Vagina (tissue), 2 donors: ENCODE results near the gene ELOVL3.

ENCODE experiments used
- POLR2A ChIP-seq, 2 donors: fragments of 450-650 bp; IDR thresholded peaks; one replicate each; pipeline ENCODE4 v1.6.1; 2017; ENCODE audit warnings: antibody characterized with exemption in 2 of 2, mild to moderate bottlenecking in 2 of 2, moderate library complexity in 2 of 2
- TF ChIP-seq, protein P1 (sequence below), 3 experiments: fragments of 450-650 bp in 2 of 3; fragments of 200-600 bp in 1 of 3; sonication (generic) in 1 of 3; IDR thresholded peaks; one replicate each; pipeline ENCODE4 v1.5.1; 2017 to 2019; ENCODE audit warnings: antibody characterized with exemption in 3 of 3, mild to moderate bottlenecking in 2 of 3, moderate library complexity in 2 of 3

DNA sequence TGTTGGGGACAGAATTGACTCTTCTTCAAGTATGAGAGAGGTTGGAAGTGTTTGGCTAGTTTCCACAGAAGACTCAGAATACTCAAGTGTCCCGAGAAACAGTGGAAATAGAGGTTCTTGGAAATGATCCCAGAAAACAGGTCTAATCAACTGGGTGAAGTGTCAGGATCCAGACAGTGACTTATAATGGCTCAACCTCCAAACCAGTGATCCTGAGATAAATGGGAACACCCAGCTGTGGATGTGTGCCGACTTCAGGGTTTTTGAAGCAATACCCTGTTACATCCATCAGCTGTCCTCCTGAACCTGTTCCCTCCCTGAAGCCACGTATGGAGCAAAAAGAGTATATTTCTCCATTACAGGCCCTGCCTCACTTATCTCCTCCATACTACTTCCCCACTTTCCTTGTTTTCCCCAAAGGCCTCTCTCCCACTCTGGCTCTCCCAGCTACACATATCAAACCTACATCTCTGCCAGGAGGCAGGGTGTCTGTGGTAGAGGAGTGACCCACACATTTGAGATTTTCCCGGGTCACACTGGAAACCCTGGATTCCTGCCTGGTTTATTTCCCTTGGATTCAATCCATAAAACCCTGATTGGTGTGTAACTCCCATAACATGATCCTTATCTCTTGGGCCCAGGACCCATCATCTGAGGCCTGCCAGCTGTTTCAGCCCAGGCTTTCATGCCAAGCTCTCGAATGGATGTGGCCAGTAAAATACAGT is 17.6 kb upstream of the ELOVL3 start:
- TF ChIP-seq, protein P1, sequence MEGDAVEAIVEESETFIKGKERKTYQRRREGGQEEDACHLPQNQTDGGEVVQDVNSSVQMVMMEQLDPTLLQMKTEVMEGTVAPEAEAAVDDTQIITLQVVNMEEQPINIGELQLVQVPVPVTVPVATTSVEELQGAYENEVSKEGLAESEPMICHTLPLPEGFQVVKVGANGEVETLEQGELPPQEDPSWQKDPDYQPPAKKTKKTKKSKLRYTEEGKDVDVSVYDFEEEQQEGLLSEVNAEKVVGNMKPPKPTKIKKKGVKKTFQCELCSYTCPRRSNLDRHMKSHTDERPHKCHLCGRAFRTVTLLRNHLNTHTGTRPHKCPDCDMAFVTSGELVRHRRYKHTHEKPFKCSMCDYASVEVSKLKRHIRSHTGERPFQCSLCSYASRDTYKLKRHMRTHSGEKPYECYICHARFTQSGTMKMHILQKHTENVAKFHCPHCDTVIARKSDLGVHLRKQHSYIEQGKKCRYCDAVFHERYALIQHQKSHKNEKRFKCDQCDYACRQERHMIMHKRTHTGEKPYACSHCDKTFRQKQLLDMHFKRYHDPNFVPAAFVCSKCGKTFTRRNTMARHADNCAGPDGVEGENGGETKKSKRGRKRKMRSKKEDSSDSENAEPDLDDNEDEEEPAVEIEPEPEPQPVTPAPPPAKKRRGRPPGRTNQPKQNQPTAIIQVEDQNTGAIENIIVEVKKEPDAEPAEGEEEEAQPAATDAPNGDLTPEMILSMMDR (IDR thresholded peaks at IDR 0.05), result no peak
- no peak for TF ChIP-seq POLR2A (IDR thresholded peaks at IDR 0.05)
